ENCODE data around the gene NACC2.

DNA sequence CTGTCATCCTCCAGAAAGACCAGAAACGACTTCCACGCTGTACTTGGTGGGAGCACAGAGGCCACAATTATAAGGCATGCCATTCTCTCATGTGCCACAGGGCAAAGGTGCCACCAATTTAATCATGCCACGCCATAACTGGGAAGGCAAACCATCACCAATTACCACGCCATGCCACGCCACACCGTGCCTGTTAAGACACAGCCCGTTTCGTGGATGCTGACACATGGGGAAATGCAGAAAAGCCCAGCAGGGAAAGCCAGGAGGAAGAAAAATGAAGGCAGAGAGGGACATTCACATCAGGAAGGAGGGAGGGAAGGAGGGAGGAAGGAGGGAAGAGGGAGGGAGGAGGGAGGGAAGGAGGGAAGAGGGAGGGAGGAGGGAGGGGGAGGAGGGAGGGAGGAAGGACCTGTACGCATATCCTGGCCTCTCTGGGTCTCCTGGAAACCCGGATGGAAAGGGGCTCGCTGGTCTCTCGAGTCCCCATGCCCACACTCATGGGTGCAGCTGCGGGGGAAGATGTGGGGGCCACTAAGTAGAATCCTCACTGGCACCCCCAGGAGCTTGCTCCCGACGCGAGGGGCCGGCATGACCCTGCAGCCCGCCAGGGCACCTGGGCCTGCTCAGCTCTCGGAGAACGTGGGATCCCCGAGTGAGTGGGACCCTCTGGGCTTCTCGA lies 72.2 kb downstream of the NACC2 start:
- no peak for TF ChIP-seq POLR2A (IDR thresholded peaks at IDR 0.05)
- TF ChIP-seq, protein P1, sequence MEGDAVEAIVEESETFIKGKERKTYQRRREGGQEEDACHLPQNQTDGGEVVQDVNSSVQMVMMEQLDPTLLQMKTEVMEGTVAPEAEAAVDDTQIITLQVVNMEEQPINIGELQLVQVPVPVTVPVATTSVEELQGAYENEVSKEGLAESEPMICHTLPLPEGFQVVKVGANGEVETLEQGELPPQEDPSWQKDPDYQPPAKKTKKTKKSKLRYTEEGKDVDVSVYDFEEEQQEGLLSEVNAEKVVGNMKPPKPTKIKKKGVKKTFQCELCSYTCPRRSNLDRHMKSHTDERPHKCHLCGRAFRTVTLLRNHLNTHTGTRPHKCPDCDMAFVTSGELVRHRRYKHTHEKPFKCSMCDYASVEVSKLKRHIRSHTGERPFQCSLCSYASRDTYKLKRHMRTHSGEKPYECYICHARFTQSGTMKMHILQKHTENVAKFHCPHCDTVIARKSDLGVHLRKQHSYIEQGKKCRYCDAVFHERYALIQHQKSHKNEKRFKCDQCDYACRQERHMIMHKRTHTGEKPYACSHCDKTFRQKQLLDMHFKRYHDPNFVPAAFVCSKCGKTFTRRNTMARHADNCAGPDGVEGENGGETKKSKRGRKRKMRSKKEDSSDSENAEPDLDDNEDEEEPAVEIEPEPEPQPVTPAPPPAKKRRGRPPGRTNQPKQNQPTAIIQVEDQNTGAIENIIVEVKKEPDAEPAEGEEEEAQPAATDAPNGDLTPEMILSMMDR (IDR thresholded peaks at IDR 0.05 in 4 of 5, conservative IDR thresholded peaks at IDR 0.05 in 1 of 5): no peak

Data from gastrocnemius medialis (tissue), 4 donors.